A549 (cell line): ENCODE data around the gene SERPINE1.

ENCODE experiments used
- KDM1A ChIP-seq: fragments of 200-600 bp; sonication (generic); IDR thresholded peaks from 2 replicates; pipeline ENCODE4 v1.6.1; 2016; ENCODE audit warnings: low read depth, mild to moderate bottlenecking
- POLR2A ChIP-seq: IDR thresholded peaks from 2 replicates; pipeline ENCODE4 v1.6.1; 2012; ENCODE audit warnings: mild to moderate bottlenecking, low read length
- TF ChIP-seq, protein P1 (sequence below): fragments of >200 bp; sonication (Bioruptor Twin); formaldehyde crosslinking; IDR thresholded peaks from 3 replicates; pipeline ENCODE4 v1.5.1; 2016

DNA sequence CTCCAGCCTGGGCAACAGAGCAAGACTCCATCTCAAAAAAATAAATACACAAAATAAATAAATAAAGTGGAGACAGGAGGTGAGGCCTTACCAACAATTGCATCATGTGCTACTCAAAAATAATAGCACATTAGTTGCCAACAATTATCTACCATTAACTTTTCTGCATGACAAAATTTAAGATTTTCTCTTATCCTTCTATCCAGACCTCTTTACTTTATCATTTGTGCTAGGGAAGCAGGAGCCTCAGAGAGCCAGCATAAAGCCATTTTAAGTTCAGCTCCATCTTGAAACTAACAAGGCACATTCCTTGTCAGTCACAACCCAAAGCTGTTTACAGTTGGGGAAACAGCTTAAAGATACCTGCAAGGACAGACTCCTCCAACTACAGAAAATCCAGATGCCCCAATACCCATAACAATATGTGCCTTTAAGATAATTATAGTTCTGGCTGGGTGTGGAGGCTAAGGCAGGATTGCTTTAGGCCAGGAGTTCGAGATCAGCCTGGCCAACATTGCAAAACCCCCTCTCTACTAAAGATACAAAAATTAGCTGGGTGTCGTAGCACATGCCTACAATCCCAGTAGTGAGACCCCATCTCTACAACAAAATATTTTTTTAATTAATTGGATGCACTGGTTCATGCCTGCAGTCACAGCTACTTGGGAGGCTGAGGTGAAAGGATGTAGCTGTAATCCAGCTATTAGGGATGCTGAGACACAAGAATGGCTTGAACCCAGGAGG, 25.2 kb downstream of the SERPINE1 start:
- TF ChIP-seq, protein P1, sequence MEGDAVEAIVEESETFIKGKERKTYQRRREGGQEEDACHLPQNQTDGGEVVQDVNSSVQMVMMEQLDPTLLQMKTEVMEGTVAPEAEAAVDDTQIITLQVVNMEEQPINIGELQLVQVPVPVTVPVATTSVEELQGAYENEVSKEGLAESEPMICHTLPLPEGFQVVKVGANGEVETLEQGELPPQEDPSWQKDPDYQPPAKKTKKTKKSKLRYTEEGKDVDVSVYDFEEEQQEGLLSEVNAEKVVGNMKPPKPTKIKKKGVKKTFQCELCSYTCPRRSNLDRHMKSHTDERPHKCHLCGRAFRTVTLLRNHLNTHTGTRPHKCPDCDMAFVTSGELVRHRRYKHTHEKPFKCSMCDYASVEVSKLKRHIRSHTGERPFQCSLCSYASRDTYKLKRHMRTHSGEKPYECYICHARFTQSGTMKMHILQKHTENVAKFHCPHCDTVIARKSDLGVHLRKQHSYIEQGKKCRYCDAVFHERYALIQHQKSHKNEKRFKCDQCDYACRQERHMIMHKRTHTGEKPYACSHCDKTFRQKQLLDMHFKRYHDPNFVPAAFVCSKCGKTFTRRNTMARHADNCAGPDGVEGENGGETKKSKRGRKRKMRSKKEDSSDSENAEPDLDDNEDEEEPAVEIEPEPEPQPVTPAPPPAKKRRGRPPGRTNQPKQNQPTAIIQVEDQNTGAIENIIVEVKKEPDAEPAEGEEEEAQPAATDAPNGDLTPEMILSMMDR: no peak
- no peak for TF ChIP-seq KDM1A
- TF ChIP-seq POLR2A: no peak
